OCI-LY7 (cell line): ENCODE measurements around the gene PPP2R3B. TPM values are rescaled to one million over a fixed set of nuclear protein-coding genes. Genes with fewer than 3 reads are reported as not detected.

ENCODE experiments used
- BruUV-seq: library from RNA; stranded (reverse); fragments of 400-500 nt; replicated peaks from 2 replicates; lab custom pipeline; 2021; lab: Mats Ljungman, UMichigan
- CTCF ChIA-PET: fragments of 300-600 bp; sonication (Branson Sonifier 250); formaldehyde crosslinking; loops from one replicate; lab custom pipeline; 2022; ENCODE audit warnings: antibody characterized with exemption; ENCODE audit not compliant: unreplicated experiment; lab: Charles Lee
- POLR2A ChIA-PET: fragments of 300-600 bp; sonication (Branson Sonifier 250); formaldehyde crosslinking; loops from one replicate; lab custom pipeline; 2022; ENCODE audit warnings: antibody characterized with exemption; lab: Charles Lee
- DNase-seq: peaks from one replicate; pipeline ENCODE4 v3.0.0-alpha.2; 2015; ENCODE audit warnings: low spot score
- H2AFZ ChIP-seq: fragments of 200-600 bp; sonication (generic), shearing (Covaris generic); 2 replicates; pipeline ENCODE4 v1.6.1; 2014; ENCODE audit warnings: mild to moderate bottlenecking, antibody characterized with exemption, low read length, moderate library complexity
- H3K27ac ChIP-seq: fragments of 200-600 bp; sonication (generic); 2 replicates; pipeline ENCODE4 v1.5.1; 2014; ENCODE audit warnings: mixed run types, low read depth, mild to moderate bottlenecking, moderate library complexity, low read length, inconsistent platforms; ENCODE audit not compliant: poor library complexity, severe bottlenecking
- H3K36me3 ChIP-seq: fragments of 200-600 bp; sonication (generic); 2 replicates; pipeline ENCODE4 v1.6.1; 2014; ENCODE audit warnings: mild to moderate bottlenecking, antibody characterized with exemption, low read length, moderate library complexity, mixed read lengths; ENCODE audit not compliant: insufficient read depth
- H3K4me1 ChIP-seq: fragments of 200-600 bp; sonication (generic); 2 replicates; pipeline ENCODE4 v1.5.1; 2014; ENCODE audit warnings: mild to moderate bottlenecking, low read length; ENCODE audit not compliant: insufficient read depth, poor library complexity, severe bottlenecking
- H3K4me2 ChIP-seq: fragments of 200-600 bp; sonication (generic); 2 replicates; pipeline ENCODE4 v1.6.1; 2014; ENCODE audit warnings: mild to moderate bottlenecking, low read length
- H3K4me3 ChIP-seq: fragments of 200-600 bp; sonication (generic); 2 replicates; pipeline ENCODE4 v1.5.1; 2014; ENCODE audit warnings: mild to moderate bottlenecking, low read depth, low read length; ENCODE audit not compliant: poor library complexity, severe bottlenecking
- H3K79me2 ChIP-seq: fragments of 200-600 bp; sonication (generic); 2 replicates; pipeline ENCODE4 v1.6.1; 2016; ENCODE audit warnings: low read depth, mild to moderate bottlenecking, low read length, moderate library complexity, mixed read lengths; ENCODE audit not compliant: insufficient read depth
- H3K9me2 ChIP-seq: fragments of 200-600 bp; sonication (generic); 2 replicates; pipeline ENCODE4 v1.6.1; 2016; ENCODE audit warnings: mild to moderate bottlenecking, low read length, mixed read lengths; ENCODE audit not compliant: insufficient read depth
- H3K9me3 ChIP-seq: fragments of 200-600 bp; sonication (generic); 2 replicates; pipeline ENCODE4 v1.6.1; 2014; ENCODE audit warnings: mild to moderate bottlenecking, mixed run types, low read length, mixed read lengths
- H4K20me1 ChIP-seq: fragments of 200-600 bp; sonication (generic); 2 replicates; pipeline ENCODE4 v1.6.1; 2014; ENCODE audit warnings: mild to moderate bottlenecking, antibody characterized with exemption, low read length, moderate library complexity, mixed read lengths; ENCODE audit not compliant: insufficient read depth
- CTCF ChIP-seq: fragments of 200-600 bp; sonication (generic); conservative IDR thresholded peaks from 2 replicates; pipeline ENCODE4 v1.5.1; 2014; ENCODE audit warnings: mild to moderate bottlenecking, antibody characterized with exemption, low read length, moderate library complexity, mixed read lengths
- EZH2phosphoT487 ChIP-seq: fragments of 200-600 bp; sonication (generic); IDR thresholded peaks from 2 replicates; pipeline ENCODE4 v1.6.1; 2018; ENCODE audit warnings: low read depth, borderline replicate concordance, mild to moderate bottlenecking, mixed run types, antibody characterized with exemption, low read length, moderate library complexity, mixed read lengths
- intact Hi-C: fragments of 100-400 bp; cut with micrococcal nuclease; formaldehyde crosslinking; loops from one replicate; pipeline ENCODE4 v1.10.0; 2022; ENCODE audit not compliant: unreplicated experiment
- total RNA-seq, 2 experiments: library from RNA; depleted of rRNA in 1 of 2; stranded (reverse); fragments of >200 nt in 1 of 2; shearing (Covaris generic) in 1 of 2; gene quantifications; 2 replicates each; pipeline ENCODE4 v1.2.3, GENCODE V29; 2014 to 2022

Gene PPP2R3B
- total RNA-seq, 2 experiments from 2014 or later: 270 to 342 TPM

- Histone ChIP-seq H3K79me2 (peaks cover 47% of the 10 kb centered on the region), H3K27ac (no peak overlapping the region), H4K20me1 (no peaks in the 10 kb centered on the region), H3K9me3 (0 out of 2 replicates have a peak, but pooled peaks cover 6% of the 10 kb centered on the region), H3K4me2 (no peak overlapping the region), H3K4me1 (no peaks in the 10 kb centered on the region), H3K9me2 (no peaks in the 10 kb centered on the region), H3K4me3 (no peak overlapping the region), H3K36me3 (peaks cover 86% of the 10 kb centered on the region), H2AFZ (no peak overlapping the region)
- TF ChIP-seq CTCF: no peak
- TF ChIP-seq EZH2phosphoT487: no peak
- BruUV-seq: no TSS peak
- intact Hi-C loops: no loop called here
- ChIA-PET CTCF (no interaction called here), POLR2A (no interaction called here)
- DNase-seq: no peak
Measured at GRCh38 chrX:360496-361150, 26.1 kb downstream of the PPP2R3B start.

GRCh38 chrX:358651-359143 is 28.0 kb downstream of the PPP2R3B start:
- BruUV-seq: no TSS peak
- H4K20me1 ChIP-seq: no peaks in the 10 kb centered on the region
- intact Hi-C loops: no loop called here
- POLR2A ChIA-PET: no interaction called here
- DNase-seq: no peak
- CTCF ChIA-PET: no interaction called here
- 0 out of 2 replicates have a peak, but pooled peaks cover 1% of the 10 kb centered on the region for H3K9me3 ChIP-seq
- H3K4me2 ChIP-seq: no peak overlapping the region
- H3K4me3 ChIP-seq: no peak overlapping the region
- H3K9me2 ChIP-seq: no peaks in the 10 kb centered on the region
- no peak for TF ChIP-seq EZH2phosphoT487
- TF ChIP-seq CTCF: no peak
- H3K36me3 ChIP-seq: peaks cover 98% of the 10 kb centered on the region
- peaks cover 56% of the 10 kb centered on the region for H3K79me2 ChIP-seq
- no peaks in the 10 kb centered on the region for H3K4me1 ChIP-seq
- no peak overlapping the region for H3K27ac ChIP-seq
- H2AFZ ChIP-seq: no peak overlapping the region
